UCSD-AML1 (cell line): Measurements from ENCODE around the gene MARCO.
"Not testable (repeated sequence)": the region's sequence is repeated elsewhere in the genome, so short reads cannot be mapped to it uniquely, and the experiment has no call there.

Source experiments
- DNase-seq: peaks from one replicate; lab custom pipeline; 2025; ENCODE audit not compliant: unreplicated experiment; lab: John Stamatoyannopoulos, UW

Gene MARCO

DNA sequence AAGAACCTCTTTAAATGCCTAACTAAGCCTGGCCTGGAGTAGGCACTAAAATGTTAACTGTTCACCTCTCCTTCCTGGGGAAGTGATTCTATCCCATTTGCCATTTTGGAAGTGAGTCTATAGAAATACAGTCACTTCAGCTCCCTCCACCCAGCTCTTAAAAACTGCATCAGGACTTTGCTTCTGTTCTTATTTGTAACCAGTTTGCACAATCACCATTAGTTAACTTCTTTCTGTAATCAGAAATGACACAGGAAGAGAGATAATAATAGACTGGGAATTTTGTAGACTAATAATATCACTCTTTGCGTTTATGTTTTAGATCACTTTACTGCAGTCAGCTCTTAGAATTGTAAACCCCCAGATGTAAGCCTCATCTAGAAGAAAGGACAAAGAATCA, 16.0 kb upstream of the MARCO start:
- DNase-seq, result no peak

GRCh38 chr2:118929059-118929458, 12.9 kb upstream of the MARCO start:
- no peak for DNase-seq

- DNase-seq, result no peak
Measured at GRCh38 chr2:118932949-118933348, 9.0 kb upstream of the MARCO start.

DNA sequence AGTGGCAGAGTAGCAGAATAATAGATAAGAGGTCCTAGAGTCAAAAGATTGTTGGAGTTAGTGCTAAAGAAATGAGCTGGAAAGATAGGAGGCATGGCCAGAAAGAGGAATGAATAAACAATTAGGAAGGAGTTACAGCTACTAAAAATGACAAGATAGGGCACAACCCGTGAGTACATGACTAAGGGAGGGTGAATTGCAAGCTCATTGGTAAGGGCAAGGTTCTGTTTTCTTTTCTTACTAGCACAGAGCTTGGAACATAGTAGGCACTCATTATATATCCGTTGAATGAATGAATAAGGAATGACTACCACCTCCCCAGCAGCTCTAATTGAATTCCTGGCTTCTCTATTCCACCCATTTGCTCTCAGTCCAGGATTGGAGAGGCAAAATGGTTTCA, 5.7 kb upstream of the MARCO start:
- no peak for DNase-seq

DNA sequence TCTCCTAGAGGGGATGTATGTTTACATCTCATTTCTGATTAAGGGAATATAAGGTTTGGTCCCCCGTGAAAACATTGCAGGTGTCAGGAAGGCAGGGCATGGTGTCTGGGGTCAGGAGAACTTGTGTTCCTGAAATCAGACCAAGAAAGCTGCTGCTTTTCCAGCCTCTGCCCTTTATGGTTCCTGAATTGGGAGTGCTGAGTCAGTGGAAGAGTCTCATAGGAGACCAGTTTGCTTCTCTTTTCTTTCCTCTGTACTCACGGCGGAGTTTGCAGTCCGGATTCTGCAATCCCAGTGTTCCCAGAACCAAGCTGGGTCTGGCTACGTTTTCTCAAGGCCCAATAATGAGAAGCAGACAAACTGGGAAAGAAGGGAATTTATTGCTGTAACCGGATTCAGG, 5.1 kb upstream of the MARCO start:
- DNase-seq, result no peak

GRCh38 chr2:118937817-118938216, 4.2 kb upstream of the MARCO start:
- no peak for DNase-seq

DNA sequence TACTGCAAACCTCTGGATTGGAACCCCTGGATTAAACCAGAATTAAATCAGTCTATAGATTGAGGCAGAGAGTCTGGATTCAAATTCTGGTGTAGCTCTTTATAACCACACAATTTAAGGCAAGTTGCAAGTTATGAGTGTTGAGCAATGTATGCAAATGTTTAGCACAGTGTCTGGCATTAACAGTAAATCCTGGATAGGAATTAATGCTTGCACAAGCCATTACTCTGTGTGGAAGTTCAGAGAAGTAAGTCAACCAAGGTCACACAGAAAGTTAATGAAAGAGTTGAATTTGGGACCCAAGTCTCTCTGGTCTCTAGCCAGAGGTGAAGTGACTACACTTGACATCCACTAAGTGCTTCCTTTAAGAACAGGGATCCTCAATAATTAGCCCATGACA, 2.0 kb upstream of the MARCO start:
- DNase-seq, result no peak

DNA sequence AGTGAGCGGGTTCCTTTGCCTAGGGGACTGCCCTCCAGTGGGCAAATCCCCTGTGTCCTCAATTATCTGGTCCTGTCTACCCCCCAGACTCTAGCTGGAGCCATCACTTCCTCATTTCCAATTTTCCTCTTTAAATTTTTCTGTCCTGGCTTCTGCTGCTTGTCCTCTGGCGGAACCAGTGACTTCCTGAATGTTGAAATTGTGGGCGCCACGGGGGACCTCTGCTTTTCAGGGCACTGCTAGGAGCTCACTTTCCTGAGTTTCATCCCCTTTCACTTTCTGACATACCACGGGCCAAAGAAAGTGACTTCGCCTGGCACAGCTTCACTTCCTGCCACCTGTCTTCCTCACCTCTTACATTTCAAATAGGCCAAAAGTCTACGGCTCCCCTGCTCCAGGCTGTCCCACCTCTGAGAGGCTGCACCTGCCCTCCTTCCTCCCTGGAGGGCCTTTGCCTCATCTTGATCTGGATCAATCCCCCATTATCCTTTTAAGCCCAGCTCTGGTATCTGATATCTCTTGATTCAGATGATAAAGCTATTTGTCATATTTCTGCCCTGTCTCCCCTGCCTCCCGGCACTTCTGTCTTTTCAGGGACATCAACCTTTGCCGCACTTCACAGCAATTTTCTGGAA, 1.4 kb upstream of the MARCO start:
- DNase-seq, result peak; percentile 16

GRCh38 chr2:118943286-118943685, 1.3 kb downstream of the MARCO start:
- no peak for DNase-seq

DNA sequence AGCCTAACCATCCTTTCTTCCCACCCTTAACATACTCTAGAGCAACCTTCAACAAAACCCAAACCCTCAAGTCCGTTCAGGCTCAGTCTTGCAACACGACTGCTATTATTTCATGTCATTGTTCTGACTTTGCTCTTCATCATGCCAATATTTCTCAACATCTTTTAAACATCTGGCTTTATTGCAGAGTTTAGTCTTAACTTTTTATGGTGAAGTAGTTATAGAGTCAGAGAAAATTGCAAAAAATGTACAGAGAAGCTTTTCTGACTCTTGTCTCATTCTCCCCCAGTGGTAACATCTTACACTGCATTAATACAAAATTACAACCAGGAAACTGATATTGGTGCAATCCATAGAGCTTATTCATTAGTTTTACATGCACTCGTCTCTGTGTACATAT, 3.9 kb downstream of the MARCO start:
- DNase-seq, result no peak

DNA sequence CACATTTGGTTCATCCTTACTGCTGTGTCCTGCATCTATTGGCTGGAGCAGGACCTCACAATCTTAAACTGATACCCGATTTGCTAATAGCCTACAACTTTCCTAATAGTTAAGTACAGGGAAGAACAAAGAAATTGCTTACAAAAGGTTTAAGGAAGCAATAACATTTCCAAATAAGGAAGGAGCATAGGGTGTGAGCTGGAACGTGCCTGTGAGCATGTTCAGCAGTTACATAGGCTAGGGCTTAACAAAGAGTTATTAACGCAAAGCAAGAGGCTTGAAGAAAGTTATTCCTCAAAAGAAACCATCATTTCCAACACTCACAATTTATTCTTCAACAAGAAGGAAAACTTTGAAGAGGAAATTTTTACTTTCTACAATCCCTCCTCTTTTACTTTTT, 6.3 kb downstream of the MARCO start:
- DNase-seq, result not testable (repeated sequence)

- no peak for DNase-seq
Measured at GRCh38 chr2:118954297-118955060, 12.5 kb downstream of the MARCO start.

GRCh38 chr2:118965737-118966136, 23.7 kb downstream of the MARCO start:
- DNase-seq, result no peak

GRCh38 chr2:118967124-118967880, 25.3 kb downstream of the MARCO start:
- no peak for DNase-seq

DNA sequence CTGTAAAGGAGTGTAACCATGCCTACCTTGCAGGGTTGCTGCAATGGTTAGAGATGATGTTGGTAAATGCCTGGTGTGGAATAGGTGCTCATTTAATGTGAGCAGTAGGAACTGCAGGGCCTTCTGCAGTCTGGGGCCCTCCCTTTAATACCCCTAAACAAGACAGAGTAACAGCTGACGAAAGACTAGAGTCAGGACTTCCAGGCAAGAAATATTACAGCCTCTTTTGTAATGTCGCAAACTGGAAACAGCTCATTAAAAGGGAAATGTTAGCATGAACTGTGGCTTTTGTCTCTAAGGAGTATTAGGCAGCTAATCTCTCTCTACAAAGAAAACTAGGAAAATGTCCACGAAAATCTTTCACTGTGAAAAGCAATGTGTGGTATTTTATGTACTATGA, 26.0 kb downstream of the MARCO start:
- no peak for DNase-seq

- no peak for DNase-seq
Measured at GRCh38 chr2:118968961-118969733, 27.2 kb downstream of the MARCO start.

DNA sequence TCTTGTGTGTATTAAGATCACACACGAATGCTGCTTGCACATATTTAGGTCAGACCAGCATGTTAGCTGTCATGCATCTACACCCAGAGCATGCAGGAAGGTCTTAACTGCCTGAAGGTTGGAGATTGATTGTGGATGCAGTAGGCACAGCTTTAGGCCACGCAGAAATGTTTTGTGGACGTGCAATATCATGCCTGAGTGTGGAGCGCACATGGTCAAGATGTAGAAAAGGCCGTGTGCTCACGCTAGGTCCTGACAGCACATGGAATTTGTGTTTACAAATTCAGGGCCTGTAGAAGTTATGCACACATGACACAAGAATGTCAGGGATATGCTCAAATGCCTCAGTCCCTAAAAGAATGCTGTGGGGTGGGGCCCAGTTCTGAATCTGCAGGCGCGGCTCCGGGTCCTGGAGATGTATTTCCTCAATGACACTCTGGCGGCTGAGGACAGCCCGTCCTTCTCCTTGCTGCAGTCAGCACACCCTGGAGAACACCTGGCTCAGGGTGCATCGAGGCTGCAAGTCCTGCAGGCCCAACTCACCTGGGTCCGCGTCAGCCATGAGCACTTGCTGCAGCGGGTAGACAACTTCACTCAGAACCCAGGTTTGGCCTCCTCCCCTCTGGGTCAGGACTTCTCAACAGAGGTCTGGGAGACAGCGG, 27.9 kb downstream of the MARCO start:
- DNase-seq, result no peak

GRCh38 chr2:118970396-118971135, 28.6 kb downstream of the MARCO start:
- no peak for DNase-seq

DNA sequence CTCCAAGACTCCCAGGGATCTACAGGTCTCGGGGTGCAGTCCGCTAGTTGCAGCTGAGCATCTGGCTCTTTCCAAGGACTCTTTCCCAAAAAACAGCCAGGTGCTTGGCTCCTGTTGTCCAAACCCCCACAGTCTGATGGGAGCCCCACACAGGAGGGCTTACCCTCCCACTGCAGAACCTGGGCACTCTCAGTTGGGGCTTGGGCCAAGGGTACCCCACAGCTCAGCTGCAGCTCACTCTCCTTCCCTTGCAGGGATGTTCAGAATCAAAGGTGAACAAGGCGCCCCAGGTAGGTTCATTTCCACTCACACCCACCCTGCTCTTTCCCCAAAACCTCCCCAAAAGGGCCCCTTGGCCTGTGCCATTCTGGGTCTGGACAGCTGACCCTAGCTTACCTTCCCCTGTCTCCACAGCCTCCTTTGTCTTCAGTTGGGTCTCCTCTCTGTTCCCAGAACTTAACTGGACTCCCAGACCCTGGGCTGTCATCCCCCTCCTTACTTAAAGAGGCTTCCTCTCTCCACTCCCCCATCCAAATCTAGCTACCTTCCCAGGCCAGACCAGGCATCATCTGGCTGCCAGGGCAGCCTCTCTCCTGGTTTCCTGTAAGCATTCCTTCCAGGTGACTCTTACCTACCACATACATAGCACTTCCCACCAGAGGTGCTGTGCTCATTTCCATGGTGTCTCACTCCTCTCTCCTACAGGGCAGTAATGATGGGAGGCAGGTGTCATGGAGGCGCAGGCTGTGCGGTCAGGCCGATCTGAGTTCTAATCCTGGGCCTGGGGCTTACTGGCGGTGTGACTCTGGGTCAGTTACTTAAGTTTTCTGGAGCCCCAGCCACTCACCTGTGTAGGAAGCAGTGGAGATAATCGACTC, 29.5 kb downstream of the MARCO start:
- no peak for DNase-seq
